Neural cell (in vitro differentiated cells): ENCODE measurements around the gene INSIG1. TPM values are rescaled to one million over a fixed set of nuclear protein-coding genes. Genes with fewer than 3 reads are reported as not detected.

Source experiments
- H2AFZ ChIP-seq: fragments of 200-600, 300-800 bp; sonication (generic), shearing (Covaris generic); 2 replicates; pipeline ENCODE4 v1.6.0; 2014; ENCODE audit warnings: low read depth, mild to moderate bottlenecking, antibody characterized with exemption, low read length, moderate library complexity
- H3F3A ChIP-seq: fragments of 200-600 bp; shearing (Covaris generic); 2 replicates; pipeline ENCODE4 v1.6.1; 2016; ENCODE audit warnings: mild to moderate bottlenecking, moderate library complexity, mixed read lengths, antibody characterized with exemption, low read length; ENCODE audit not compliant: insufficient read depth, poor library complexity, severe bottlenecking
- H3K27ac ChIP-seq: fragments of 200-600, 300-800 bp; sonication (generic), shearing (Covaris generic); 2 replicates; pipeline ENCODE4 v1.5.1; 2014; ENCODE audit warnings: mild to moderate bottlenecking, low read length, moderate library complexity
- H3K27me3 ChIP-seq: fragments of 300-800, 200-600 bp; sonication (generic), shearing (Covaris generic); 2 replicates; pipeline ENCODE4 v1.6.0; 2014; ENCODE audit warnings: mild to moderate bottlenecking, low read depth, low read length, moderate library complexity; ENCODE audit not compliant: insufficient read depth
- H3K36me3 ChIP-seq: fragments of 300-800, 200-600 bp; sonication (generic), shearing (Covaris generic); 2 replicates; pipeline ENCODE4 v1.5.1; 2014; ENCODE audit warnings: mild to moderate bottlenecking, antibody characterized with exemption, low read length, moderate library complexity; ENCODE audit not compliant: insufficient read depth
- H3K4me2 ChIP-seq: fragments of 300-800, 200-600 bp; sonication (generic), shearing (Covaris generic); 2 replicates; pipeline ENCODE4 v1.6.0; 2014; ENCODE audit warnings: mild to moderate bottlenecking, low read length
- H3K4me3 ChIP-seq: fragments of 300-800, 200-600 bp; sonication (generic), shearing (Covaris generic); 2 replicates; pipeline ENCODE4 v1.5.1; 2014; ENCODE audit warnings: mild to moderate bottlenecking, low read length, moderate library complexity
- H3K79me2 ChIP-seq: fragments of 200-600 bp; shearing (Covaris generic); replicated peaks from 2 replicates; pipeline ENCODE4 v1.6.0; 2014; ENCODE audit warnings: mild to moderate bottlenecking, low read length, moderate library complexity; ENCODE audit not compliant: insufficient read depth
- H3K9ac ChIP-seq: fragments of 300-800, 200-600 bp; sonication (generic), shearing (Covaris generic); 2 replicates; pipeline ENCODE4 v1.6.1; 2016; ENCODE audit warnings: mild to moderate bottlenecking, low read length, mixed read lengths
- H3K9me2 ChIP-seq: fragments of 200-600 bp; shearing (Covaris generic); 2 replicates; pipeline ENCODE4 v1.6.1; 2016; ENCODE audit warnings: mild to moderate bottlenecking, low read length, mixed read lengths; ENCODE audit not compliant: insufficient read depth
- H3K9me3 ChIP-seq: fragments of 200-600, 300-800 bp; sonication (generic), shearing (Covaris generic); 2 replicates; pipeline ENCODE4 v1.6.1; 2016; ENCODE audit warnings: mild to moderate bottlenecking, mixed run types, low read length, moderate library complexity, mixed read lengths
- H4K20me1 ChIP-seq: fragments of 200-600 bp; shearing (Covaris generic); 2 replicates; pipeline ENCODE4 v1.6.1; 2016; ENCODE audit warnings: mild to moderate bottlenecking, mixed run types; ENCODE audit not compliant: insufficient read depth
- EP300 ChIP-seq: fragments of 450-650 bp; conservative IDR thresholded peaks from 2 replicates; pipeline ENCODE4 v1.6.1; 2014; ENCODE audit warnings: antibody characterized with exemption, mild to moderate bottlenecking, moderate library complexity; ENCODE audit not compliant: poor library complexity, severe bottlenecking
- EZH2 ChIP-seq: fragments of 200-600, 300-800 bp; shearing (Covaris generic), sonication (generic); IDR thresholded peaks from 2 replicates; pipeline ENCODE4 v1.6.1; 2014; ENCODE audit warnings: antibody characterized with exemption, low read length, borderline replicate concordance, mild to moderate bottlenecking; ENCODE audit not compliant: insufficient read depth, poor library complexity, severe bottlenecking
- MXI1 ChIP-seq: fragments of 450-650 bp; conservative IDR thresholded peaks from 2 replicates; pipeline ENCODE4 v1.6.1; 2014; ENCODE audit warnings: antibody characterized with exemption, mild to moderate bottlenecking; ENCODE audit not compliant: poor library complexity, severe bottlenecking
- POLR2AphosphoS5 ChIP-seq: IDR thresholded peaks from 2 replicates; pipeline ENCODE4 v1.6.1; 2012
- RAD21 ChIP-seq: fragments of 450-650 bp; conservative IDR thresholded peaks from 2 replicates; pipeline ENCODE4 v1.6.1; 2014; ENCODE audit warnings: antibody characterized with exemption, mild to moderate bottlenecking, moderate library complexity
- SMC3 ChIP-seq: fragments of 450-650 bp; conservative IDR thresholded peaks from 2 replicates; pipeline ENCODE4 v1.6.1; 2014; ENCODE audit warnings: antibody characterized with exemption, mild to moderate bottlenecking, moderate library complexity; ENCODE audit not compliant: poor library complexity
- TAF1 ChIP-seq: IDR thresholded peaks from 2 replicates; pipeline ENCODE4 v1.6.1; 2012; ENCODE audit warnings: low read depth
- polyA plus RNA-seq: library from polyadenylated mRNA; depleted of rRNA; stranded (reverse); fragments of >200 nt; gene quantifications from 2 replicates; pipeline ENCODE4 v1.2.3, GENCODE V29; 2014
- TF ChIP-seq, protein P1 (sequence below): IDR thresholded peaks from 2 replicates; pipeline ENCODE4 v1.6.1; 2012; ENCODE audit warnings: borderline replicate concordance
- TF ChIP-seq, protein P2 (sequence below): fragments of 450-650 bp; IDR thresholded peaks from 2 replicates; pipeline ENCODE4 v1.5.1; 2014; ENCODE audit warnings: antibody characterized with exemption, mild to moderate bottlenecking, moderate library complexity; ENCODE audit not compliant: poor library complexity, severe bottlenecking

INSIG1 gene
- polyA plus RNA-seq, 1 donor from 2014 or later = 71.0 TPM

DNA sequence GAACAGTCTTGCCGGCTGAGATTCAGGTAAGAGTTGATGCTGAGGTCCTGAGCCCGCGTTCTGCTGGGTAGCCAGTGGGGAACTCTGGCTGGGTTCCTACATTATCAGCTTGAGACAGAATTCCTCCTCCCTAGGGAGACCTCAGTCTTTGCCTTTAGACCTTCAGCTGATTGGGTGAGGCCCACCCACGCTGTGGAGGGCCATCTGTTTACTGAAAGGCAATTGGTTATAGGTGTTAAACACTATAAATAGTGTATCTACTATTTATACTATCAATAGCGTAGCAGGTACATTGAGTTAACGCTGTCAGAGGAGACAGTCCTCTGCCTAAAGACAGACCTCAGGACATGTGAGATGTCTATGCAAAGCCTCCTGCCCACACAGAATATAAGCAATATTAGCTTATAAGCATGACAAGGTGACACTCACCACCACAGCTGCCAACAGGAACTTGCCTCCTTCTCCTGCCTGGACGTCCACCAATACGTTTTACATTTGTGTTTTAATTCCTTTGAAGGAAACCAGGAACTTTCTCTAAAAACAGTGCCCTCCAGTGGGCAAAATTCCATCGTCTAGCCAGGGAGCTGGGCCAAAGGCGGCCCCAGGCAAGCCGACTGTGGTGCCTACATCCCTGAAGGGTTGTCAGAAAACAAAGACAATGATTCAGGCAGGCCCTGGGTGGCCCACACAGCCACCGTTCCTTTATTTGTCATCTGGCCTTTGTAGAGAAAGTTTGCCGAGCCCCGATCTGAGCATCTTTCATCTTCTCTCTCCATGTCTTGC lies 58.8 kb downstream of the INSIG1 start:
- Histone ChIP-seq H3F3A (no peaks in the 10 kb centered on the region), H3K27ac (no peak overlapping the region), H3K9ac (no peak overlapping the region), H3K36me3 (no peaks in the 10 kb centered on the region), H3K27me3 (no peaks in the 10 kb centered on the region), H3K79me2 (no peaks in the 10 kb centered on the region), H4K20me1 (no peaks in the 10 kb centered on the region), H3K9me3 (no peaks in the 10 kb centered on the region), H3K4me2 (no peak overlapping the region), H3K9me2 (no peaks in the 10 kb centered on the region), H3K4me3 (no peak overlapping the region), H2AFZ (no peak overlapping the region)
- TF ChIP-seq TAF1 (no peak), MXI1 (no peak), EZH2 (no peak), SMC3 (no peak), RAD21 (no peak), EP300 (no peak), POLR2AphosphoS5 (no peak)
- TF ChIP-seq, protein P1, sequence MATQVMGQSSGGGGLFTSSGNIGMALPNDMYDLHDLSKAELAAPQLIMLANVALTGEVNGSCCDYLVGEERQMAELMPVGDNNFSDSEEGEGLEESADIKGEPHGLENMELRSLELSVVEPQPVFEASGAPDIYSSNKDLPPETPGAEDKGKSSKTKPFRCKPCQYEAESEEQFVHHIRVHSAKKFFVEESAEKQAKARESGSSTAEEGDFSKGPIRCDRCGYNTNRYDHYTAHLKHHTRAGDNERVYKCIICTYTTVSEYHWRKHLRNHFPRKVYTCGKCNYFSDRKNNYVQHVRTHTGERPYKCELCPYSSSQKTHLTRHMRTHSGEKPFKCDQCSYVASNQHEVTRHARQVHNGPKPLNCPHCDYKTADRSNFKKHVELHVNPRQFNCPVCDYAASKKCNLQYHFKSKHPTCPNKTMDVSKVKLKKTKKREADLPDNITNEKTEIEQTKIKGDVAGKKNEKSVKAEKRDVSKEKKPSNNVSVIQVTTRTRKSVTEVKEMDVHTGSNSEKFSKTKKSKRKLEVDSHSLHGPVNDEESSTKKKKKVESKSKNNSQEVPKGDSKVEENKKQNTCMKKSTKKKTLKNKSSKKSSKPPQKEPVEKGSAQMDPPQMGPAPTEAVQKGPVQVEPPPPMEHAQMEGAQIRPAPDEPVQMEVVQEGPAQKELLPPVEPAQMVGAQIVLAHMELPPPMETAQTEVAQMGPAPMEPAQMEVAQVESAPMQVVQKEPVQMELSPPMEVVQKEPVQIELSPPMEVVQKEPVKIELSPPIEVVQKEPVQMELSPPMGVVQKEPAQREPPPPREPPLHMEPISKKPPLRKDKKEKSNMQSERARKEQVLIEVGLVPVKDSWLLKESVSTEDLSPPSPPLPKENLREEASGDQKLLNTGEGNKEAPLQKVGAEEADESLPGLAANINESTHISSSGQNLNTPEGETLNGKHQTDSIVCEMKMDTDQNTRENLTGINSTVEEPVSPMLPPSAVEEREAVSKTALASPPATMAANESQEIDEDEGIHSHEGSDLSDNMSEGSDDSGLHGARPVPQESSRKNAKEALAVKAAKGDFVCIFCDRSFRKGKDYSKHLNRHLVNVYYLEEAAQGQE = no peak
- TF ChIP-seq, protein P2, sequence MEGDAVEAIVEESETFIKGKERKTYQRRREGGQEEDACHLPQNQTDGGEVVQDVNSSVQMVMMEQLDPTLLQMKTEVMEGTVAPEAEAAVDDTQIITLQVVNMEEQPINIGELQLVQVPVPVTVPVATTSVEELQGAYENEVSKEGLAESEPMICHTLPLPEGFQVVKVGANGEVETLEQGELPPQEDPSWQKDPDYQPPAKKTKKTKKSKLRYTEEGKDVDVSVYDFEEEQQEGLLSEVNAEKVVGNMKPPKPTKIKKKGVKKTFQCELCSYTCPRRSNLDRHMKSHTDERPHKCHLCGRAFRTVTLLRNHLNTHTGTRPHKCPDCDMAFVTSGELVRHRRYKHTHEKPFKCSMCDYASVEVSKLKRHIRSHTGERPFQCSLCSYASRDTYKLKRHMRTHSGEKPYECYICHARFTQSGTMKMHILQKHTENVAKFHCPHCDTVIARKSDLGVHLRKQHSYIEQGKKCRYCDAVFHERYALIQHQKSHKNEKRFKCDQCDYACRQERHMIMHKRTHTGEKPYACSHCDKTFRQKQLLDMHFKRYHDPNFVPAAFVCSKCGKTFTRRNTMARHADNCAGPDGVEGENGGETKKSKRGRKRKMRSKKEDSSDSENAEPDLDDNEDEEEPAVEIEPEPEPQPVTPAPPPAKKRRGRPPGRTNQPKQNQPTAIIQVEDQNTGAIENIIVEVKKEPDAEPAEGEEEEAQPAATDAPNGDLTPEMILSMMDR = no peak

DNA sequence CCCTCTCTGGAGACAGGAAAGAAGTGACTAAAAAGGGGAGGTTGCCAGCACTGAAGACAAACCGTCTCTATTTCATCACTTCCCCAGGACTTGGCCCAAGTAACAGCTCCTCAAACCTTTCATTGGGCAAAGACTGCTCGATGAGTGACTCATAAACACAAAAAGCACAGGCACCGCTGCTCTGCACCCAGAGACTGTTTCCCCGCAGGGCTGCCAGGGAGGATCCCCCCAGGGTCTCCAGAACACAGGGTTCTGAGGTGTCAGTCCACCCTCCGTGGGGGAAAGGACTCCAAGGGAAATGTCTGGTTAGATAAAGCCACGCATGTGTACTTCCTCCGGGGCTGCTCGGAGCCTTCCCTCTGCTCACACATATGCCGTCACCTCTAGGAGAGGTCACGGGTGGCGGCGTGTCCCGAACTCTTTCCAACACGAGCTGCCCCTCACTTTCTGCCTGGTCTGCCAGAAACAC lies 59.9 kb downstream of the INSIG1 start:
- H3K9me2 ChIP-seq = no peaks in the 10 kb centered on the region
- H3K36me3 ChIP-seq = no peaks in the 10 kb centered on the region
- no peaks in the 10 kb centered on the region for H3F3A ChIP-seq
- no peak overlapping the region for H3K4me2 ChIP-seq
- TF ChIP-seq RAD21 (no peak), MXI1 (no peak), EZH2 (no peak), EP300 (no peak), POLR2AphosphoS5 (no peak), SMC3 (no peak), TAF1 (no peak)
- TF ChIP-seq, protein P1 = no peak
- TF ChIP-seq, protein P2 = no peak
- H3K79me2 ChIP-seq = no peaks in the 10 kb centered on the region
- H3K27me3 ChIP-seq = no peaks in the 10 kb centered on the region
- no peak overlapping the region for H3K4me3 ChIP-seq
- H4K20me1 ChIP-seq = no peaks in the 10 kb centered on the region
- H3K27ac ChIP-seq = no peak overlapping the region
- no peaks in the 10 kb centered on the region for H3K9me3 ChIP-seq
- no peak overlapping the region for H2AFZ ChIP-seq
- H3K9ac ChIP-seq = no peak overlapping the region
